22Rv1 (cell line): Measurements from ENCODE around the gene CYFIP2.
"Not testable (repeated sequence)": the region's sequence is repeated elsewhere in the genome, so short reads cannot be mapped to it uniquely, and the experiment has no call there.

Experiments used
- H3K27ac ChIP-seq: fragments of 450-650 bp; 2 replicates; pipeline ENCODE4 v1.5.1; 2017
- ZFX ChIP-seq: fragments of 450-650 bp; IDR thresholded peaks from 2 replicates; pipeline ENCODE4 v1.6.1; 2017; ENCODE audit warnings: antibody characterized with exemption, borderline replicate concordance
- TF ChIP-seq, protein P1 (sequence below): fragments of 450-650 bp; IDR thresholded peaks from 2 replicates; pipeline ENCODE4 v1.5.1; 2017; ENCODE audit warnings: mild to moderate bottlenecking

CYFIP2 gene

DNA sequence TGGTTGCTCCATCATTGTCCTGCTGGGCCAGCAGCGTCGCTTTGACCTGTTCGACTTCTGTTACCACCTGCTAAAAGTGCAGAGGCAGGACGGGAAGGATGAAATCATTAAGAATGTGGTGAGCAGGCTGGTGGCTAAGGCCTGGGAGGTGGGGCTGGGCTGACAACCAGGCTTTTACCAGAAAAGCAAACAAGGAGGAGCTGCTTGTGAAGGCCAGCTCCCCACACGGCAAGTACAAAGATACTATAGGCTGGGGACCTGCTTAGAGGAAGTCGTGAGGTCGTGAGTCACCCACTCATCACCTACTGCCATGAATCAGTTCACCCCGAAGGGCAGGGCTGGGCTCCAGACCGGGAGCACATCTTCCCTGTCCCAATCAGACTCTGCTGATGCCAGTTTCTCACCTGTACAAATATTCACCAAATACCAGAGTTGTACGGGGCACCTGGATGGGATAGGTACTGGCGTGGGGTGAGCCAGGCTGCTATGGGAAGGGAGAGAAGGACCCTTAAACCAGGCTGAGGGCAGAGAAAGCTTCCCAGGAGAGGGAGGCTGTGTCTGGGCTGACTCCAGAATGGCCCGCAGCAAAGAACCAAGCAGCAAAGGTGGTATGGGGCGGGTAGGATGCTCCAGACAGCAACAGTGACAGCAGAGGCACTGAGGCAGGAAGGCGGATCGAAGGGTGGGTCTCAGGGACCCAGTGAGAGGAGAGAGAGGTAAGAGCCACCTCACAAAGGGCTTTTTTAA, 124.8 kb downstream of the CYFIP2 start:
- H3K27ac ChIP-seq: no peak overlapping the region

DNA sequence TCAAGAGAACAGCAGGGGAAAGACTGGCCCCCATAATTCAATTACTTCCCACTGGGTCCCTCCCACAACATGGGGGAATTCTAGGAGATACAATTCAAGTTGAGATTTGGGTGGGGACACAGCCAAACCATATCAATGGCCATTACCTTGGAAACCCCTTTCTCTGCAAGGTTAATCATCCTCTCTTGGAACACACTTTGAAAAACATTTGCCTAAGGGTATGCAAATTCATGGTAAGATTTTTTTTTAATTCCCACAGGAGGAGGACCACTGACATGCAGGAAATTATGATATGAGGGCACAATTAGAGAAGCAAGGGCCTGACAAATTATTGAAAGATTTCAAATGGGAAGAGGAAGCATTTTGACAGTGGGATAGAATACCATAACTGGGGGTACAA, 132.4 kb downstream of the CYFIP2 start:
- no peak overlapping the region for H3K27ac ChIP-seq
- no peak for TF ChIP-seq ZFX
- TF ChIP-seq, protein P1, sequence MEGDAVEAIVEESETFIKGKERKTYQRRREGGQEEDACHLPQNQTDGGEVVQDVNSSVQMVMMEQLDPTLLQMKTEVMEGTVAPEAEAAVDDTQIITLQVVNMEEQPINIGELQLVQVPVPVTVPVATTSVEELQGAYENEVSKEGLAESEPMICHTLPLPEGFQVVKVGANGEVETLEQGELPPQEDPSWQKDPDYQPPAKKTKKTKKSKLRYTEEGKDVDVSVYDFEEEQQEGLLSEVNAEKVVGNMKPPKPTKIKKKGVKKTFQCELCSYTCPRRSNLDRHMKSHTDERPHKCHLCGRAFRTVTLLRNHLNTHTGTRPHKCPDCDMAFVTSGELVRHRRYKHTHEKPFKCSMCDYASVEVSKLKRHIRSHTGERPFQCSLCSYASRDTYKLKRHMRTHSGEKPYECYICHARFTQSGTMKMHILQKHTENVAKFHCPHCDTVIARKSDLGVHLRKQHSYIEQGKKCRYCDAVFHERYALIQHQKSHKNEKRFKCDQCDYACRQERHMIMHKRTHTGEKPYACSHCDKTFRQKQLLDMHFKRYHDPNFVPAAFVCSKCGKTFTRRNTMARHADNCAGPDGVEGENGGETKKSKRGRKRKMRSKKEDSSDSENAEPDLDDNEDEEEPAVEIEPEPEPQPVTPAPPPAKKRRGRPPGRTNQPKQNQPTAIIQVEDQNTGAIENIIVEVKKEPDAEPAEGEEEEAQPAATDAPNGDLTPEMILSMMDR: no peak

More for the DNA sequence above, 124.8 kb downstream of the CYFIP2 start:
- TF ChIP-seq ZFX: no peak
- TF ChIP-seq, protein P1: no peak

DNA sequence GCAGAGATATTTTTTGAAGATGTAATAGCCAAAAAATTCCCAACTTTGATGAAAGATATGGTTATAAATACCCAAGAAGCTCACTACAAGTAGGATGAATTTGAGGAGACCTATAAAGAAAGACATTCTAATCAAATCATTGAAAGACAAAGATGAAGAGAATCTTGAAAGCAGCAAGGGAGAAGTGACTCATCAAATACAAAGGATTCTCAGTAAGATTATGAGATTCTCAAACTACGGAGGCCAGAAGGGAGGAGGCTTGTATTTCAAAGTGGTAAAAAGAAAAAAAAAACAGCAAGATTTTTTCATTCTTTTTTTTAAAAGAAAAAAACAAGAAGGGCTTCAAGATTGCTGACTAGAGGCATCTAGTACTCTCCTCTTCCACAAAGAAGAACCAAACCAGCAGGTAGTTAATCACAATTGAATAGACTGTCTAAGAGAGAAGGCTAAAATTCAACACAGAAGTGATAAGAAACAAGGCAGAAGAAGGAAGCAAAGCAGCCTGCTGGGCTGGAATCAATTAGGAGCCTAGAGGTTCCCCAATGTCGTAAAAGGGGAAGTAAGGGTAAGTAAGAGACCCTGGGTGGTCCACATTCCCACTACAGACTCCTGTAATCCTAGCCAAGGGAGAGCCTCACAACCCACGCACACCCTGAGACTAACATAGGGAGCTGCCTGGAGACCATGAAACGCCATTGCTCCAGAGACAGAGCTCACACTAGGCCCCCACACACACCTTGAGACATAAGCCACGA, 135.0 kb downstream of the CYFIP2 start:
- no peak overlapping the region for H3K27ac ChIP-seq
- TF ChIP-seq, protein P1: no peak

DNA sequence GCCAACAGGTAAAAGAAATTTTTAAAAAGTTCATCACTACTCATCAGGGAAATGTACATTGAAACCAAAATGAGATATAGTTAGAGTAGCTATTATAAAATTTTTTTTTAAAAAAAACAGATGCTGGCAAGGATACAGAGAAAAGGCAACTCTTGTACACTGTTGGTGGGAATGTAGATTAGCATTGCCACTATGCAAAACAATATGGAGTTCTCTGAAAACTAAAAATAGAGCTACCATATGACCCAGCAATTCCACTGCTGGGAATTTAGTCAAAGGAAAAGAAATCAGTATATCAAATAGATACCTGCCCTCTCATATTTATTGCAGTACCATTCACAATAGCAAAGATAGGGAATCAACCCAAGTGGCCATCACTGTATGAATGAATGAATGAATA, 149.9 kb downstream of the CYFIP2 start:
- TF ChIP-seq ZFX: no peak
- H3K27ac ChIP-seq: no peak overlapping the region

DNA sequence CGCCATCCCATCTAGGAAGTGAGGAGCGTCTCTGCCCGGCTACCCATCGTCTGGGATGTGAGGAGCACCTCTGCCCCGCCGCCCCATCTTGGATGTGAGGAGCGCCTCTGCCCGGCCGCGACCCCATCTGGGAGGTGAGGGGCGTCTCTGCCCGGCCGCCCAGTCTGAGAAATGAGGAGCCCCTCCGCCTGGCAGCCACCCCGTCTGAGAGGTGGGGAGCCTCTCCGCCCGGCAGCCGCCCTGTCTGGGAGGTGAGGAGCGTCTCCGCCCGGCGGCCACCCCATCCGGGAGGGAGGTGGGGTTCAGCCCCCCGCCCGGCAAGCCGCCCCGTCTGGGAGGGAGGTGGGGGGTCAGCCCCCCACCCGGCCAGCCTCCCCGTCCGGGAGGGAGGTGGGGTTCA, 153.6 kb downstream of the CYFIP2 start:
- not testable (repeated sequence) for H3K27ac ChIP-seq

DNA sequence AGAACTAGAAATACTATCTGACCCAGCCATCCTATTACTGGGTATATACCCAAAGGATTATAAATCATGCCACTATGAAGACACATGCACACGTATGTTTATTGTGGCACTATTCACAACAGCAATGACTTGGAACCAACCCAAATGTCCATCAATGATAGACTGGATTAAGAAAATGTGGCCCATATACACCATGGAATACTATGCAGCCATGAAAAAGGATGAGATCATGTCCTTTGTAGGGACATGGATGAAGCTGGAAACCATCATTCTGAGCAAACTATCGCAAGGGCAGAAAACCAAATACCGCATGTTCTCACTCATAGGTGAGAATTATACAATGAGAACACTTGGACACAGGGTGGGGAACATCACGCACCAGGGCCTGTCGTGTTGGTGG, 164.0 kb downstream of the CYFIP2 start:
- not testable (repeated sequence) for H3K27ac ChIP-seq

DNA sequence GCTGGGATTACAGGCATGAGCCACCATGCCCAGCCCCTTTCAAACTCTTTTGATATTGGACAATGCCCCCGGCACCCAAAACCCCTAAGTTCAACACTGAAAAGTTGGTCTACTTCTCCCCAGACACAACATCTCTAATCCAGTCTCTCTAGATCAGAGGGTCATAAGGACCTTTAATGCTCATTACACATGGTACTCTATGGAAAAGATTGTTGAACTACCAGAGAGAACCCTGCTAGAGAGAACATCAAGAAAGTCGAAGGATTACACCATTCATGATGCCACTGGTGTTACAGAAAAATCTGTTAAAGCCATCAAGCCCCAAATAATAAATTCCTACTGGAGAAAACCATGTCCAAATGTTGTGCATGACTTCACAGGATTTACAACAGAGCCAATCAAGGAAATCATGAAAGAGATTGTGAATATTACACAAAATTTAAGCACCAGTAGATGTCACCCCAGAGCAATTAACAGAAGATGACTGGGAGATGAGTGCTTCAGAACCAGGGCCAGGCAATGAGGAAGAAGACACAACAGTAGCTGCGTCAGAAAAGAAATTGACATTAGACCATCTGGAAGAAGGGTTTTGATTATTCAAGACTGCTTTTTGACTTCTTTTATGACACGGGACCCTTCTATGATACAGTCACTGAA, 165.7 kb downstream of the CYFIP2 start:
- no peak overlapping the region for H3K27ac ChIP-seq
- TF ChIP-seq, protein P1: peak; percentile 67
- no peak for TF ChIP-seq ZFX

DNA sequence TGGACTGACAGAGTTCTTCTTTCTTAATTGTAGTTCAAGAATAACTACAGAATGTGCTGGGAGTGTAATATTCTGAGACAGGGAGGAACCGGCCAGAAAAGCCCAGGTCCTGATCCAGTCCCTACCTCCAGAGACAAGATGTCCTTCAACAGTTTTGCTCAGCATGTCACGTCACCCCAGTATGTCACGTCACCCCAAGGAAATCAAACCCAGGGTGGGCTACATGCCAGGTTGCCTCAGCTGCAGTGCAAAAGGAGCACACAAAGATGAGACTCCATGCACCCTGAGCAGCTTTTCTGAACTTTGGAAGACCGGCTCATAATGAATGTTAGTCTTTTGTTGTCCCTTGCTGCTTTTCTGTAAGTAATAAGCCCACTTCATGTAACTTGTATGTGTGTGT, 168.2 kb downstream of the CYFIP2 start:
- TF ChIP-seq, protein P1: no peak
- TF ChIP-seq ZFX: no peak
- H3K27ac ChIP-seq: no peak overlapping the region
